Right ventricle myocardium superior (tissue), 1 donor: Measurements from ENCODE around the gene SHISA9. TPM values are rescaled to one million over a fixed set of nuclear protein-coding genes. Genes with fewer than 3 reads are reported as not detected.
"Not testable (repeated sequence)": the region's sequence is repeated elsewhere in the genome, so short reads cannot be mapped to it uniquely, and the experiment has no call there.

Source experiments
- ATAC-seq: fragments of 200-7000 bp; cut with Tn5 transposase; one replicate; pipeline ENCODE4 v1.9.1; 2020; ENCODE audit warnings: mild to moderate bottlenecking; ENCODE audit not compliant: poor library complexity
- DNase-seq: peaks from one replicate; pipeline ENCODE4 v3.0.0-alpha.2; 2020
- intact Hi-C: fragments of 100-400 bp; cut with DNase I; formaldehyde crosslinking; loops from one replicate; pipeline ENCODE4 v1.11.2; 2022
- long read RNA-seq: library from polyadenylated mRNA; unstranded; transcript quantifications from one replicate; pipeline ENCODE4 v2.0.0, GENCODE V29; 2021
- total RNA-seq: library from RNA; stranded (reverse); fragmentation: NEBNext Ultra II Directional; extraction: Animal tissue kit (Norgen Biotek cat#: 25700); gene quantifications from one replicate; pipeline ENCODE4 v1.2.1, GENCODE V29; 2021
- donor health status: DM: no; HTN: yes; CAD: no; lungs with severe emphysema.

SHISA9 gene
- 0.24 TPM for total RNA-seq
- long read RNA-seq = 0 reads

DNA sequence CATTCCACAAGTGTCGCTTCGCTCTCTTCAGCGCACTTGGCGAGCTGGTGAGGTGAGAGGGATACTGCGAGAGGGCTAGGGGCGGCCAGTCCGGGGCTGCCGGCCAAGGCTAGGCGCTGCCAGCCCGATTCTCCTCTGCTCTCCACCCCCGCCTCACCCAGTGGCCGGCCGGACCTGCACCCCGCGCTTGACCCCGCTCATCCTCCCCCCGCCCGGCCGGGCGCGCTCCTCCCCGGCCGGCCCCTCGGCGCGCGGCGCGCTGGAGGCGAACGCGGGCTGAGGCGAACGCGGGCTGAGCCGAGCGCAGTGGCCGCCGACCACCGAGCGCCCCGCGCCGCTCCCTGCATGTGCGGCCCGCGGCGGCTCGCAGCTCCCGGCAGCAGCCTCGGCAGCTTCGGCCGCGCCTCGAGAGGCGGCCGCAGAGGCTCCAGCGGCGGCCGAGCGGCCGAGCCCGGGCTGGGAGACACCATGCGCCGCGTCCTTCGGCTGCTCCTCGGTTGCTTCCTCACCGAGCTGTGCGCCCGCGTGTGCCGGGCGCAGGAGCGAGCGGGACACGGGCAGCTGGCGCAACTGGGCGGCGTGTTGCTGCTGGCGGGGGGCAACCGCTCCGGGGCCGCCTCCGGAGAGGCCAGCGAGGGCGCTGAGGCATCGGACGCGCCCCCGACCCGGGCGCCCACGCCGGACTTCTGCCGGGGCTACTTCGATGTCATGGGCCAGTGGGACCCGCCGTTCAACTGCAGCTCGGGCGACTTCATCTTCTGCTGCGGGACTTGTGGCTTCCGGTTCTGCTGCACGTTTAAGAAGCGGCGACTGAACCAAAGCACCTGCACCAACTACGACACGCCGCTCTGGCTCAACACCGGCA lies at the start of gene SHISA9:
Gene SHISA9 (plus strand): TSS at position 2 of the 865 bp plus-strand sequence.
- intact Hi-C loops = no loop called here
- ATAC-seq (no peak), DNase-seq (no peak)

DNA sequence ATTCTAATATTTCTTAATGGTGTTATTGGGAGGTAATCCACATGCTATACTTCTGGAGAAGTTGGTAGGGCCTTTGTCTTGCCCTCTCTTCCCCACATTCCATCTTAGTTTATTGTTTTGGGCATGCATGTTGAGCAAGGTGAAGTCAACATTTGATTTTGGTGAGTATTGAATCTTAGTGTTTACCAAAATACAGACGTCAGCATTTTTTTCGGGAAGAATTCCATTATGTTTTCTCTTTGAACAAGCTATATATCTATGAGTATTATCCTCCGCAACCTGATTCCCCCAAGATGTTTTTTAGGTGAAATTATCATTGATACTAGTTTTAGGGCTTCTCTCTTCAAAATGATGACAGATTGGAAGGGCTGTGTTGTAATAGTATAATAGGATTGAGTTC lies 47.4 kb upstream of the SHISA9 start:
- ATAC-seq (no peak), DNase-seq (no peak)
- intact Hi-C loops = no loop called here

DNA sequence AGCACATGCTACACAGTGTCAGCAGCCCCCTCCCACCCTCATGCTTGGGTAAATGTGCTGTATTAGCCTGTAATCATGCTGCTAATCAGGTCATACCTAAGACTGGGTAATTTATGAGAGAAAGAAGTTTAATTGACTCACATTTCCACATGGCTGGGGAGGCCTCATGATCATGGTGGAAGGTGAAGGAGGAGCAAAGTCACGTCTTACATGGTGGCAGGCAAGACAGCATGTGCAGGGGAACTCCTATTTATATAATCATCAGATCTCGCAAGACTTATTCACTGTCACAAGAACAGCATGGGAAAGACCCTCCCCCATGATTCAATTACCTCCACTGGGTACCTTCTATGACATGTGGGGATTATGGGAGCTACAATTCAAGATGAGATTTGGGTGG lies 44.0 kb upstream of the SHISA9 start:
- DNase-seq, ATAC-seq, intact Hi-C loops: not testable (repeated sequence)

DNA sequence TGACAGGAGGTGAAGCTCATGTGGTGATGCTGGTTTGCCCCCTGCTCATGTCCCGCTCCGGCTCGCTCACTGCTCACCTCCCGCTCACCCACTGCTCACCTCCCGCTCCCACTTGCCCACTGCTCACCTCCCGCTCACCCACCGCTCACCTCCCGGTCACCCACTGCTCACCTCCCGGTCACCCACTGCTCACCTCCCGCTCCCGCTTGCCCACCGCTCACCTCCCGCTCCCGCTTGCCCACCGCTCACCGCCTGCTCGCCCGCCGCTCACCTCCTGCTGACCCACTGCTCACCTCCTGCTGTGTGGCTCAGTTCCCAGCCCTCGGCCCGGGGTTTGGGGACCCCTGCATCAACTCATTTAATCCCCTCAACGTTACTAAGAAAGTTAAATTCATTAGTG lies 39.1 kb upstream of the SHISA9 start:
- DNase-seq = no peak
- no peak for ATAC-seq
- intact Hi-C loops = no loop called here

DNA sequence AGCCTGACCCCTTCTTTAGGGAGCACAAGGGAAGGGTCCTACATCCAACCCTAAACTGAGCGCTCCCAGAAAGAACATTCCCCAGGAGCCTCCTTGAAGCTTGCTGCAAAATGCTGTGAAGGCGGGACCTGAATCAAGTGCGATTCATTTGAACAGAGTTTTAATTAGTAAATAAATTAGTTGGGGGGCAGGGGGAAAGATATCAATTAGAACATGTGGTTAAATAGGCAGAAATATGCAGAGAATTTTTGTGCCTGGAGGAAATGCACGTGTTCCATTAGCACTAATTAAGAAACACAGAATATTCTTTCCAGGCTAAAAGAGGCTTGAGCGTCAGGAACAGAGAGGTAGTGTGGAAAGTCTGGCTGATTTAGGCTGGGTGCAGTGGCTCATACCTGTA lies 38.5 kb upstream of the SHISA9 start:
- DNase-seq (no peak), ATAC-seq (no peak)
- intact Hi-C loops = no loop called here

DNA sequence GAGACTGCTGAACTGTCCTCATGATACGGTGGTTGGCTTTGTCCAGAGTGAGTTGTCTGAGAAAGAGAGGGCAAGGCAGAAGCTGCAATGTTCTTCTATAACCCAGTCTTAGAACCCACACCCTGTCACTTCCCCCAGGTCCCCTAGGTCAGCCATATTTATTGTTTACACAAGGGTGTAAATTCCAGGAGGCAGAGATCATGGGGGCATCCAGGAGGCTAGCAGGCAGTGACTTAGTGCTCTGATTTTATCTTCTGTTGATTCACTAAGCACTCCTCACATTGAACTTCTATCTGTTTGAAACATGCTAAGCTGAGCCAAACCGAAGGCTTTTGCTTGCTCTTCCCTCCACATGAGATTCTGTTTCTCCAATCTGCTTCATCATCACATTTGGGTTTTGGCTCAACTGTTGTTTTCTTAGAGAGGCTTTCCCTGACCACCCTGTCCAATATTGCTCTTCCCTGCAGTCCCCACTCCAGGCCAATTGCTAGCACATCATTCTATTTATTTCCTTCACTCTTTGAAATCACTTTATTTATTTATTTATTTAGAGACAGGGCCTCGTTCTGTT lies 34.3 kb upstream of the SHISA9 start:
- intact Hi-C loops = no loop called here
- no peak for ATAC-seq

DNA sequence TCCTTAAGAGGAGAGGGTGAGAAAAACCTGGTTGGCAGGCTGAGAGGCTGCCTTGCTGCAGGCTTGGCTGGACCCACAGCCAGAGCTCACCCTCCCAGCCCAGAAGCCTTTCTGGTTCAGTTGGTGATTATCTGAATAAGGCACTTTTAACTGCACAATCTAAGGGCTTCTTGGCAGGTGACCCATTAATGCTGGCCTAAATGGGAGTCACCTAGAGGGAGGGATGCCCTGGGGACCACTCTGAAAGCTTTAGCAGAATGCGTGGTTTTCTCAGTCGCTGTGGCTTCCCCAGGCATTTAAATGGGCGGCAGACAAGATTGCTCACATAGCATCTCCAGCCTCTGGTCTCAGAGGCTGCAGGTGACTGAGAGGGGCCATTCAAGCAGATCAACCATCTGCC lies 33.2 kb upstream of the SHISA9 start:
- intact Hi-C loops = no loop called here
- DNase-seq (no peak), ATAC-seq (no peak)

More for the DNA sequence above, 34.3 kb upstream of the SHISA9 start:
- DNase-seq = no peak

DNA sequence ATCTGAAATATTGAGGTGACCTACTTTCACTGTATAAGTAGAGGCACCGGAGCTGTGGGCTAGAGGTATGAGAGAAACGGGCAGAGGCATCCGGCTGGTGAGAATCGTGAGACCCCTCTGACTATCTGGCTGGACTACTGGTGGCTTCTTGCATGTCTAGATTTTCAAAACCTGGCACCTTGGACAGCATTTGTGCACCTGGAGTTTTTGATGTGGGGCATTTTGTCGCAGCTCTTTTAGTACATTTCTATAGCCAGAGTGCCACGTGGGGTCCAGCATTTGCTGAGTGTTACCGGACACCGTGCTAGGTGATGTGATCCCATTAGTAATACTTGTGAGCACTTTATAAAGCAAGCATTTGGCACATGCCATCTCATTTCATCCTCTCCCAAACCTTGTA lies 32.6 kb upstream of the SHISA9 start:
- DNase-seq (no peak), ATAC-seq (no peak)
- intact Hi-C loops = no loop called here

DNA sequence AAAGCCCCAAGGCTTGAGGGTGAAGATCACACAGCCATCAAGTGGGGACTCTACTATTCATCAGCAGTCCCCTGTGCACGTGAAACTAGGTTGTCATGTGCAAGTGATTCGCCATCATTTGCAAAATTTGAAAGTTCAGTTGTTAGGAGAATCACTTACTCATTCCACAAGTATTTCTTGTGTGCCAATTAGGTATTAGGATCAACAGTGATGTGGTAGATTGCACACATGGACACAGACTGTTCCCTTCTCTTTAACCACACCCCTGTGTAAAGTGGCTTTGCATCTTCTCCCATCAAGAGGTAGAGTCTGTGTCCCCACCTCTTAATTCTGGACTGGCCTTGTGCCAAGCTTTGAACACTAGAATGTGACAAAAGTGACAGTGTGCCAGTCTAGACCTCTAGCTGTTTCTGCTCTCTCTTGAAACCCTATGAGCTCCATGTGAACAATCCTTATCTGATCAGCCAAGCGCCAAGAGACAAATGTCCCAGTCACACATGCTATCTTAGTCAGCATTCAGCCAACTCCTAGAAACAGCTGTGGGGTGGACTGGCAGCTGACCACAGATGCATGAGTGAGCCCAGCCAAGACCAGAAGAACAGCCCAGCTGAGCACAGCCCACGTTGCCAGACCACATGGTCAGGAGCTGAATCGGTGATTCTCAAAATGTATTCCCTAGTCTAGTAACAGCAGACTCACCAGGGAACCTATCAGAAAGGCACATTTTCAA lies 31.5 kb upstream of the SHISA9 start:
- ATAC-seq = no peak
- DNase-seq = no peak
- intact Hi-C loops = no loop called here

DNA sequence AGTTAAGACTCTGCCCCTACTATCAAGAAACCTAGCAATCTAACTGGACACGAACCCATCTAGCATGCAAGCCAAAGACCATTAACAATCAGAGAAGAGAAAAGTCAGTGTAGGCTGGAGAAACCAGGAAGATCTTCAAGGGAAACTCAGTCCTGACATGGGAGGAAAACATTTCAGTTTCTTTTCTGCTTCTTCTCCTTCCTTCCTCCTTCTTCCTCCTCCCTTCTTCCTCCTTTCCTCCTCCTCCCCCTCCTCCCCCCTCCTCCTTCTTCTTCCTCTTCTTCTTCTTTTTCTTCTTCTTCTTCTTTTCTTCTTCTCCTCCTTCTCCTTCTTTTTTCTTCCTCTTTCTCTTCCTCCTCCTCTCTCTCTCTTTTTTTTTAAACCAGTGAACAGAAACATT lies 29.6 kb upstream of the SHISA9 start:
- no peak for ATAC-seq
- DNase-seq = no peak
- intact Hi-C loops = no loop called here

DNA sequence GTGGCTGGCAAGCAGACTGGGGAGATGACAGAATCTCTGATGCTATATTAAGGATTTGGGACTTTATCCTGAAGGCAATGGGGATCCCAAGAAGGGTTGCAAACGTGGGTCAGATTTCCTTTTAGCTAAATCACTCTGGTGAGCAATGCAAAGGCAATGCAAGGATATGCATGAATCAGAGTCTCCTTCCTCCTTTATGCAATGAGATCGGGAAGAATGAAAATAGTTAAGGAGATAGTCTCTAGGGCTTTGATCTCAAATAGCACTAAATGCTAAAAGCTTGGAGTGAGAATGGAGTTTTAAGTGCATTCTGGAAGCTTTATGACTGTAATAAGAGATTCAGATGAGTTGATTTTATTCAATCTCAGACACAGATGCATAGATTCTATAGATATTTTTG lies 27.2 kb upstream of the SHISA9 start:
- ATAC-seq = no peak
- no peak for DNase-seq
- intact Hi-C loops = no loop called here

DNA sequence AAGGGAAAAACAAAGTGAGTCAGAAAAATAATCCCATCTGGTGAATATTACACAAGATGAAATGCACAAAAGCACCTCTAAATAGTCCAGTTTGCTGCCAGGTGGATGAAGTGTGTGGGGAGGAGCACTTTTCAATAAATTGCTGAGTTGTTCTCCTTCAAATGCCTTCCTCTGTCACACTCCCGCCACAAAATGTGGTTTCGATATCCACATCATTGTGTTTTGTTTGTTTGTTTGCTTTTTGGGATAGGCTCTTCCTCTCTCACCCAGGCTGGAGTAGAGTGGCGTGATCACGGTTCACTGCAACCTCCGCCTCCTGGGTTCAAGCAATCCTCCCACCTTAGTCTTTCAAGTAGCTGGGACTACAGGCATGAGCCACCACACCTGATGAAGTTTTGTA lies 24.6 kb upstream of the SHISA9 start:
- no peak for ATAC-seq
- intact Hi-C loops = no loop called here
- DNase-seq = no peak

DNA sequence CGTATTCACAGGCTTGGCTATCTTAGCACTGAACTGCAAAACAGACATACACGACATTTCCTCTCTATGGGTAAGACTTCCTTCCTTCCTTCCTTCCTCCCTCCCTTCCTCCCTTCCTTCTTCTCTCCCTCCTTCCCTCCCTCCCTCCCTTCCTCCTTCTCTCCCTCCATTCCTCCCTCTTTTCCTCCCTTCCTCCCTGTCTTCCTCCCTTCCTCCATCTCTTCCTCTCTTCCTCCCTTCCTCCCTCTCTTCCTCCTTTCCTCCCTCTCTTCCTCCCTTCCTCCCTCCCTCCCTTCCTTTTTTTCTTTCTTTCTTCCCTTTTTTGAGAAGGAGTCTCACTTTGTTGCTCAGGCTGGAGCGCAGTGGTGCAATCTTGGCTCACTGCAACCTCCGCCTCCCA lies 22.4 kb upstream of the SHISA9 start:
- no peak for ATAC-seq
- intact Hi-C loops = no loop called here

DNA sequence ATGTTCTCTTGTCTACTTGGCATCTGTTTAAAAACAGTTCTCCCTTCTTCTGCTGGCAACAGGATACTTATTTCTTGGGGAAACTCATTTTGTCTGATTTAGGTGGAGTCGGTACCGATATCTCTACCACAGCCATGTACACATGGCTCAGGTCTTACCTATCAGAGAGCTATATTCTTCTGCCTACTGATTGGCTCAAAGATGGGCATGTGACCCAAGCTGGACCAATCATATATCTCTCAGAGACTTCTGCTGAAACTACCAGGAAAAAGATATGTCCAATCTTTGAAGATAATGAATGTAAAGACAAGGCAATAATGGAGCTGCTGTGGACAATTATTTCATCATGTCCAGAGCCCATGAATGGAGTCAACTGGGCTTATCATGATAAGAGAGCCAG lies 21.6 kb upstream of the SHISA9 start:
- intact Hi-C loops = no loop called here
- DNase-seq (no peak), ATAC-seq (no peak)

More for the DNA sequence above, 22.4 kb upstream of the SHISA9 start:
- DNase-seq = no peak

DNA sequence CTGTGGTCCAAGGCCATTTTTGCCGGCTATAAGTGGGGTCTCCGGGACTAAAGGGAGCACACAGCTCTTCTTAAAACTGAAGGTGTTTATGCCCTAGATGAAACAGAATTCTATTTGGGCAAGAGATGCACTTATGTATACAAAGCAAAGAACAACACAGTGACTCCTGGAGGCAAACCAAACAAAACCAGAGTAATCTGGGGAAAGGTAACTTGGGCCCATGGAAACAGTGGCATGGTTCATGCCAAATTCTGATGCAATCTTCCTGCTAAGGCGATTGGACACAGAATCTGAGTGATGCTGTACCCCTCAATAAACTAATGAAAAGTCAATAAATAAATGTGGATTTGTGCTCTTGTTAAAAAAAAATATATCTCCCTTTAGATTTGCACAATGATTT lies 20.2 kb upstream of the SHISA9 start:
- DNase-seq (no peak), ATAC-seq (no peak)
- intact Hi-C loops = no loop called here

DNA sequence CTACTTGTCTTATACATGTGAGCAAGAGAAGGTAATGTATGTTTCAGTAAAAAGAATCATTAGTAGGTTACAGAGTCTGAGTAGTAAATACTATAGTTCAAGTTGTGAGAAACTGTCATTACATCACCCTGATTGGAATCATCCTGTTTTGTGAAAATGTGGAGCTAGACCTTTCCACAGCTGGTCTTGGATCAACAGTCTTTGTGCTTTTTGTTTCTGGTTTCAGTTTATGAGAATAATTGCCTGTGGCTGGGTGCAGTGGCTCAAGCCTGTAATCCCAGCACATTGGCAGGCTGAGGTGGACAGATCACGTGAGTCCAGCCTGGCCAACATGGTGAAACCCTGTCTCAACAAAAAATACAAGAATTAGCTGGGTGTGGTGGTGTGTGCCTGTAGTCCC lies 19.7 kb upstream of the SHISA9 start:
- intact Hi-C loops = no loop called here
- ATAC-seq (no peak), DNase-seq (no peak)

DNA sequence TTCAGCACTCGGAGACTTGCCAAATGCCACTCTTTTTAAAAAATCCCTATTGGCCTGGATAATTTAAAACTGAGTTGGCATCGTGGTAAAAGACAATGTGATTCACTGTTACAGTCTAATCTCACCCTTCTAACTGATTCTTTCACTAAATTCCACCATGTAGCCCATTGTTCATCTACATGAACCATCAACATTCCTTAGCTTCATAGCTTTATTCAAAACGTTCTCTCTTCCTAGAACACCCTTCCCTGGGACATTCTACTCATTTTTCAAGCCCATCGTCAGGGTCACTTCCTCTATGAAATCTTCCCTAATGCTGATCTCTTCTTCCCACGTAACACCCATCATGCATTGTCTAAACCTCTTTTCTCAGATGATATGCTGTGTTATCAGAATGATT lies 15.7 kb upstream of the SHISA9 start:
- no peak for ATAC-seq
- intact Hi-C loops = no loop called here
- DNase-seq = no peak

DNA sequence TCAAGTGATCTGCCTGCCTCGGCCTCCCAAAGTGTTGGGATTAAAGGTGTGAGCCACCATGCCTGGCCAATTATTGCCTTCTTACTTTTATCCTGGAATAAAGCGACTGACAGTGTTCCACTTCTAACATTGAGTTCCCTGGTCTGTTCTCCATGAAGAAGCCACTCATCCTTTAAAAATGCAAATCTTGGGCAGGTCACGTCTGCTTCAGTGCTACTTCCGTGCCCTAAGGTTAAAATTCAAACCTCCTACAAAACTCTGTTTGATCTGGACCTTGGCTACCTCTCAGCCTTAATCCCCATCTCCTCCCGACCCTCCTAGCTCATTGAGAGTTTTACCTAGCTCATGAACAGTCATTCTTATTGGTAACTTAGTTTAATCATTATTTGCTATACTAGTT lies 9.6 kb upstream of the SHISA9 start:
- DNase-seq (no peak), ATAC-seq (no peak)
- intact Hi-C loops = no loop called here

DNA sequence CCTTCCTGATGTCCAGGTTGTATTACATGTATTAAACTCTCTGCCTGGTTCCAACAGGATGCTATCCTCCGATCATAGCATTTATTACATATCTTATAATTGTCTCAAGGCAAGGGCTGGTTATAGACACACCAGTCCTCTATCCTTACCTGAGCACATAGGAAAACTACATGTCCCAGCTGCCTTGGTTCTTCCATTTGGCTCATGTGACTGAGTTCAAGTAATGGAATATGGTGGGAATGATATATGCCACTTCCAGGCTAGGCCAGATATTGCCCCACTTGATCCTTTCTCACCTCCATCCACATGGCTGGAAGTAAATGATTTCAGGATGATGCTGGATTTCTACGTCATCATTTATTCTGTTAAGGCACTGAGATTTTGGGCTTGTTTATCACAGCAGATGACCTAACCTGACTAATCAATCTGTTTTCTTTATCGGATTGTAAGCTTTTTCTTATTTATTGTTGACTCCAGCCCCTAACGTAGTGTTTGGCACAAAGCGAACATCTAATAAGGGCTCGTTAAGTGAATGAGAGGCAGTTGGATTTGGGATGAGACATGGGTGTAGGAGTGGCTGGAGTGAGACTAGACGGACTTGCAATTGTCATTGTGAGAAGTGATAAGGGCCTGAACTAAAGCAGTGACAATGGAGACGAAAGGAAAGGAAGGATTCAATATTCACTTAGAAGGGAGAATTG lies 8.2 kb upstream of the SHISA9 start:
- ATAC-seq (no peak), DNase-seq (no peak)
- intact Hi-C loops = no loop called here
